PFSK-1 (cell line): ENCODE data around the gene NEIL3.

Source experiments
- FOXP2 ChIP-seq: optimal IDR thresholded peaks from 2 replicates; pipeline ENCODE3; 2011; ENCODE audit warnings: borderline replicate concordance, control low read depth, inconsistent platforms; ENCODE audit not compliant: insufficient read depth; ENCODE audit errors: extremely low read length, extremely low read depth
- POLR2AphosphoS5 ChIP-seq: IDR thresholded peaks from 2 replicates; pipeline ENCODE4 v1.6.1; 2012; ENCODE audit warnings: low read depth, mild to moderate bottlenecking, control low read depth, low read length, moderate library complexity
- SIN3A ChIP-seq: IDR thresholded peaks from 2 replicates; pipeline ENCODE4 v1.6.1; 2012; ENCODE audit warnings: mild to moderate bottlenecking, low read length, moderate library complexity, borderline replicate concordance; ENCODE audit not compliant: insufficient read depth
- TAF1 ChIP-seq: IDR thresholded peaks from 2 replicates; pipeline ENCODE4 v1.6.1; 2012; ENCODE audit warnings: low read length, control low read depth, borderline replicate concordance; ENCODE audit not compliant: insufficient read depth
- TF ChIP-seq, protein P1 (sequence below), 2 experiments: IDR thresholded peaks; 2 replicates each; pipeline versions ENCODE4 v1.6.1 to v1.8.0; 2011 to 2012; ENCODE audit warnings: low read depth in 2 of 2, low read length in 2 of 2, control low read depth in 1 of 2, inconsistent platforms in 1 of 2, mild to moderate bottlenecking in 1 of 2, moderate library complexity in 1 of 2; ENCODE audit not compliant: insufficient read depth in 1 of 2

Gene NEIL3

DNA sequence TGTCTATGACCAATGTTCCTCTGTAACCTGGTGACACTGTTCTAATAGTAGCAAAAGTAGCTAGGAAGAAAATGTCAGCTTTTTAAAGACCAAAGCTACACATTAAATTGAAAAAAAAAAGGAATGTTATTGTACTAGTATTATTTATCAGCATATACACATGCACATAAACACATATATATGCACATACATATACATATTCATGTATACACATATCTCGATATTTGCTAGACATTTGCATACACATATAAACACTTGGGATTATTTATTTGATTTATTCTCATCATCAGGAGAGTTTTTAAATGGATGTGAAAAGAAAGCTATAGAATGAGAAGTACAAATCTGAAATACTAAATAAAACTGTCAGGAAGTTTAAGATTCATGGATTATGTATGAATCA is 21.3 kb upstream of the NEIL3 start:
- TF ChIP-seq POLR2AphosphoS5 (no peak), SIN3A (no peak), TAF1 (no peak), FOXP2 (no peak)
- TF ChIP-seq, protein P1, sequence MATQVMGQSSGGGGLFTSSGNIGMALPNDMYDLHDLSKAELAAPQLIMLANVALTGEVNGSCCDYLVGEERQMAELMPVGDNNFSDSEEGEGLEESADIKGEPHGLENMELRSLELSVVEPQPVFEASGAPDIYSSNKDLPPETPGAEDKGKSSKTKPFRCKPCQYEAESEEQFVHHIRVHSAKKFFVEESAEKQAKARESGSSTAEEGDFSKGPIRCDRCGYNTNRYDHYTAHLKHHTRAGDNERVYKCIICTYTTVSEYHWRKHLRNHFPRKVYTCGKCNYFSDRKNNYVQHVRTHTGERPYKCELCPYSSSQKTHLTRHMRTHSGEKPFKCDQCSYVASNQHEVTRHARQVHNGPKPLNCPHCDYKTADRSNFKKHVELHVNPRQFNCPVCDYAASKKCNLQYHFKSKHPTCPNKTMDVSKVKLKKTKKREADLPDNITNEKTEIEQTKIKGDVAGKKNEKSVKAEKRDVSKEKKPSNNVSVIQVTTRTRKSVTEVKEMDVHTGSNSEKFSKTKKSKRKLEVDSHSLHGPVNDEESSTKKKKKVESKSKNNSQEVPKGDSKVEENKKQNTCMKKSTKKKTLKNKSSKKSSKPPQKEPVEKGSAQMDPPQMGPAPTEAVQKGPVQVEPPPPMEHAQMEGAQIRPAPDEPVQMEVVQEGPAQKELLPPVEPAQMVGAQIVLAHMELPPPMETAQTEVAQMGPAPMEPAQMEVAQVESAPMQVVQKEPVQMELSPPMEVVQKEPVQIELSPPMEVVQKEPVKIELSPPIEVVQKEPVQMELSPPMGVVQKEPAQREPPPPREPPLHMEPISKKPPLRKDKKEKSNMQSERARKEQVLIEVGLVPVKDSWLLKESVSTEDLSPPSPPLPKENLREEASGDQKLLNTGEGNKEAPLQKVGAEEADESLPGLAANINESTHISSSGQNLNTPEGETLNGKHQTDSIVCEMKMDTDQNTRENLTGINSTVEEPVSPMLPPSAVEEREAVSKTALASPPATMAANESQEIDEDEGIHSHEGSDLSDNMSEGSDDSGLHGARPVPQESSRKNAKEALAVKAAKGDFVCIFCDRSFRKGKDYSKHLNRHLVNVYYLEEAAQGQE (IDR thresholded peaks at IDR 0.05; ENCODE audit: insufficient read depth in 1 of 2, low read depth in 2 of 2, low read length in 2 of 2), result no peak

DNA sequence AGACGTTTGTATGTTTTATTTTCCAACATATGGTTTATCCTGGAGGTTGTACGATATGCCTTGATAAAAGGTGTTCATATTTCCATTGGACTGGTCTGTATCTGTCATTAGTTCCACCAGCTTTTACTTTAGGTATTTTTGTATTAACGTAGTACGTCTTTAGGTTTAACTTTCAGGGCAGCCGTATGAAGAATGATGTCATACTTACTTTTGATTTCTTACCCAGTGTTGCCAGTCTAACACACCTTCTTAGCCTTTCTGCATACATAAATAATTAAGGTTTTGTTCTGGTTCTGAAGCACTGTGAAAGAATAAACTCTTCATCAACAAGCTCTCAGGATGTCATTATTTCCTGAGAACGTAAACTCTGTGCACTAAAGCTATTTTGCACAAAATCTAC is 18.9 kb upstream of the NEIL3 start:
- TF ChIP-seq POLR2AphosphoS5 (no peak), SIN3A (no peak), FOXP2 (no peak), TAF1 (no peak)
- TF ChIP-seq, protein P1 (IDR thresholded peaks at IDR 0.05; ENCODE audit: insufficient read depth in 1 of 2, low read depth in 2 of 2, low read length in 2 of 2), result no peak

DNA sequence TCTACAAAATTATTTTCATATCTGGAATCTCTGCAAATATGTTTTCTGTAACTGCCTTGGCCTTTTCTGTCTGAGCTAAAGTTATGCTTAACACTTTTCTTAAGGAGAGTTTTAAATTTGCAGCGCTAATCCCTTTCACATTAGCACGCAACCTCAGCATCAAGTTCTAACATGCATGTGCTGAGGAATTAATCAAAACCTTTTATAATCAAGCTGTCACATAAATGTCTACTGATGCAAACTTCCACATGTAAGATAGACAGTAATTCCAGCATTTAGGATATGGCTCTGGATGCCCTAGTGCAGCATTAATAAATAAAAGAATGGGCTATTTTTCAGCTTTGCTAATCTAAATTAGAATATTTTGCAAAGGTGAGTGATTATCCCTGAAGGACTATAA is 17.5 kb upstream of the NEIL3 start:
- no peak for TF ChIP-seq TAF1
- TF ChIP-seq POLR2AphosphoS5, result no peak
- TF ChIP-seq, protein P1 (IDR thresholded peaks at IDR 0.05; ENCODE audit: insufficient read depth in 1 of 2, low read depth in 2 of 2, low read length in 2 of 2), result no peak
- no peak for TF ChIP-seq FOXP2
- TF ChIP-seq SIN3A, result no peak

DNA sequence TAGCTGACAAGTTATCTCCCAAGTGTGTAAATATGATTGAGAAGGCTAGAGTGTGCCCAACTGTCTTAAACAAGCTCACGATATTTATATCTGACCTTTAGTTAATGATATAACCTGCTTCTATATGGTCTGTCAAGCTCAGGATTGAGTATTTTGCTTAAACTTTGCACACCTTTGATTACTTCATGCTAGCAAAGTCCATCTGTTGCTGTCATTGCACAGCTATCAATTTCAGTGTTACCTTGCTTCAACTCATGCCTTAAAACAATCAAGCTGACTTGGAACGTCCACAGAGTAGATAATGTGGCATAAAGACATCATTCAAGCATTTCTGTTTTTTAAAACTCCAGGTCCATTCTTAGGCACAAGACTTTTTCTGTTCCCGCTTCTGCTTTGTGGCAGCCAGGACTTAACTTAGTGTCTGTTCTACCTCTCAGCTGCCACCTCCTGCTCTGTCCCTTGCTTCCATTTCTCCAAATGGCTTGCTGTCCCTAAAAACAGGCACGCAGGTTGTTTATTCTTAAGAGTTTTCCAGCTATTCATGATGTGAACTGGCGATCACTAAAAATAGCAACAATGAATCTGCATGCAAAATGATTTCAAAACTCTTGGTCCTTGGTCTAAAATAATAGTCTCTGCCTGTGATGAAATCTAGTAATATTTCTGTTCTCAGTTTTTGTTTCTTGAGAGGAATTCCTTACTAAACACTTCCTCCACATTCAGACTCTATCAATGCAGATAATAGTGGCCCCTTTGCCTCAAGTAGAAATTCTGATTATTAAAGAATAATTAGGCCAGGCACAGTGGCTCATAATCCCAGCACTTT is 16.3 kb upstream of the NEIL3 start:
- TF ChIP-seq SIN3A (no peak), FOXP2 (no peak), TAF1 (no peak), POLR2AphosphoS5 (no peak)
- TF ChIP-seq, protein P1 (IDR thresholded peaks at IDR 0.05; ENCODE audit: insufficient read depth in 1 of 2, low read depth in 2 of 2, low read length in 2 of 2), result no peak
